Large intestine (tissue), 3 donors: Measurements from ENCODE around the gene OR8D2. TPM values are rescaled to one million over a fixed set of nuclear protein-coding genes. Genes with fewer than 3 reads are reported as not detected.
"Not testable (repeated sequence)": the region's sequence is repeated elsewhere in the genome, so short reads cannot be mapped to it uniquely, and the experiment has no call there.

Experiments used
- DNase-seq, 2 donors: peaks; one replicate each; pipeline versions ENCODE4 v3.0.0 to v3.0.0-alpha.2; 2013
- H3K27ac ChIP-seq: one replicate; pipeline ENCODE4 v1.5.1; 2013; ENCODE audit warnings: low read length
- H3K27me3 ChIP-seq: 2 replicates; pipeline ENCODE4 v1.6.1; 2013; ENCODE audit warnings: low read length; ENCODE audit not compliant: control insufficient read depth, insufficient read depth
- H3K36me3 ChIP-seq: 2 replicates; pipeline ENCODE4 v1.6.1; 2013; ENCODE audit warnings: low read length; ENCODE audit not compliant: control insufficient read depth, insufficient read depth
- H3K4me1 ChIP-seq: one replicate; pipeline ENCODE4 v1.6.1; 2013; ENCODE audit warnings: low read length; ENCODE audit not compliant: control insufficient read depth, insufficient read depth
- H3K4me3 ChIP-seq: one replicate; pipeline ENCODE4 v1.5.1; 2013; ENCODE audit warnings: low read length
- H3K9me3 ChIP-seq: one replicate; pipeline ENCODE4 v1.6.1; 2013; ENCODE audit warnings: mild to moderate bottlenecking, low read depth, low read length, moderate library complexity; ENCODE audit not compliant: control insufficient read depth
- WGBS: methylation state at CpG from one replicate; pipeline ENCODE4 v1.1.5; 2013; ENCODE audit warnings: low lambda C conversion rate; ENCODE audit not compliant: insufficient coverage; 5-methylcytosine and 5-hydroxymethylcytosine counted together
- polyA plus RNA-seq: library from polyadenylated mRNA; unstranded; fragments of 120-200 nt; gene quantifications from one replicate; pipeline ENCODE4 v1.2.1, GENCODE V29; 2013

OR8D2 gene
- polyA plus RNA-seq, 1 donor, result not detected

DNA sequence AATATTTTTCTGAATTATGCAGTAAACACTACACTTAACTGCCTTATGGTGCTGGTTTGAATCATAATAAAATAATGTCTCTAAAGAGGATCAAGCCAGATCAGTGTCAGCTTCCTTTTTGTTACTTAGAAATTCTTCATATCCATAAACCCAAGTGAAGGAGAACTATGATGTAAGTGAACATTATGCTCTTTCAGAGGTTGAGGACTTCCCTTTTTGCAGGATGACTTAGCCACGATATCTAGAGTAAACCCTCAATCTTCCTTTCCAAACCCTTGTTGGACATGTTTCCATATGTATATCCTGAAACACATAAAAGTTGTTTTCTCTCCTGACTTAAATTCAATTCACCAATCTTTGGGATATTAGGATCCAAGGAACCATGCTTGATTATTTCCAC lies 25.3 kb downstream of the OR8D2 start:
- WGBS, result 80% methylated on average over 1 of the region's 1 CpG

DNA sequence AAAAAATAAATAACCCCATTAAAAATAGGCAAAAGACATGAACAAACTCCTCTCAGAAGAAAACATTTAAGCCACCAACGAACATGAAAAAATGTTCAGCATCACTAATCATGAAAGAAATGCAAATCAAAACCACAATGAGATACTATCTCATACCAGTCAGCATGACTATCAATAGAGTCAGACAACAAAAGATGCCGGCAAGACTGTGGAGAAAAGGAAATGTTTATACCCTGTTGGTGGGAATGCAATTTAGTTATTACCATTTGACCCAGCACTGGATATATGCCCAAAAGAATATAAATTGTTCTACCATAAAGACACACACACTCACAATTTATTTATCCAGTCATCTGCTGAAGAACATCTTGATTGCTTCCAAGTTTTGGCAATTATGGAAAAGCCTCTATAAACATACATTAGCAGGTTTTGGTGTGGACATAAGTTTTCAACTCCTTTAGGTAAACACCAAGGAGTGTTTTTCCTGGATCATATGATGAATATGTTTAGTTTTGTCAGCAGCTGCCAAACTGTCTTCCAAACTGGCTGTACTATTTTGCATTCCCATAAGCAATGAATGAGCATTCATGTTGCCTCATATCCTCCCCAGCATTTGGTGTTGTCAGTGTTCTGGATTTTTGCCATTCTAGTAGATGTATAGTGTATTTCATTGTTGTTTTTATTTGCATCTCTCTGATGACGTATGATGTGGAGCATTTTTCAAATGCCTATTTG lies 34.2 kb downstream of the OR8D2 start:
- no peaks in the 10 kb centered on the region for H3K36me3 ChIP-seq
- H3K27ac ChIP-seq, result no peak overlapping the region
- 67% methylated on average over 1 of the region's 3 CpGs for WGBS
- H3K4me1 ChIP-seq, result no peaks in the 10 kb centered on the region
- no peaks in the 10 kb centered on the region for H3K27me3 ChIP-seq
- no peaks in the 10 kb centered on the region for H3K9me3 ChIP-seq
- H3K4me3 ChIP-seq, result no peak overlapping the region
- DNase-seq, result no peak

More for the DNA sequence above, 25.3 kb downstream of the OR8D2 start:
- H3K4me3 ChIP-seq, result no peak overlapping the region
- no peaks in the 10 kb centered on the region for H3K9me3 ChIP-seq
- no peaks in the 10 kb centered on the region for H3K36me3 ChIP-seq
- no peaks in the 10 kb centered on the region for H3K27me3 ChIP-seq
- H3K4me1 ChIP-seq, result no peaks in the 10 kb centered on the region
- no peak for DNase-seq
- no peak overlapping the region for H3K27ac ChIP-seq

GRCh38 chr11:124278261-124278660 lies 41.7 kb downstream of the OR8D2 start:
- H3K36me3 ChIP-seq, result no peaks in the 10 kb centered on the region
- H3K9me3 ChIP-seq, result no peaks in the 10 kb centered on the region
- H3K4me1 ChIP-seq, result peaks cover 2% of the 10 kb centered on the region
- no peak overlapping the region for H3K4me3 ChIP-seq
- H3K27ac ChIP-seq, result no peak overlapping the region
- DNase-seq, result no peak
- no peaks in the 10 kb centered on the region for H3K27me3 ChIP-seq
- 0% methylated on average over 1 of the region's 2 CpGs for WGBS

DNA sequence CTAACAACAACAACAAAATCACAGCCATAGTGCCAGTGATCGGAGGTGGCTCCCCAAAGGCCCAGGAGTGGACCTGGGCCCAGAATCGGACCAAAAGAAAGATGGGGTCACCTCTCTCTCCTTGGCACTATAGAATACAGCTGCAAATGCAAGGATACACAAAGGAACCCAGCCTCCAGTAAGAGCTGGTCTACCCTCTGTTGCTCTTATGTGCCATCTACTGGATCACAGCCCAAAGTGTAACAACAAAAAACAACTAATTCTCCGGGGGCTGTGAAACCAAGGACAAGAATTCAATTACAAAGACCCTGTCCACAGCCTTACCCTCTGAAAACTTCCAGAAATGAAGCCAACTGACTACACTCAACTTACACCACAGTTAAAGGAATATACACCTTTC lies 42.2 kb downstream of the OR8D2 start:
- DNase-seq, result no peak
- no CpG with 5 or more reads among the region's 3 CpGs for WGBS
- Histone ChIP-seq H3K27ac (no peak overlapping the region), H3K9me3 (no peaks in the 10 kb centered on the region), H3K36me3 (no peaks in the 10 kb centered on the region), H3K4me1 (peaks cover 2% of the 10 kb centered on the region), H3K4me3 (no peak overlapping the region), H3K27me3 (no peaks in the 10 kb centered on the region)

GRCh38 chr11:124277207-124277606 lies 42.8 kb downstream of the OR8D2 start:
- no CpG with 5 or more reads among the region's 3 CpGs for WGBS
- Histone ChIP-seq H3K4me3 (no peak overlapping the region), H3K27ac (no peak overlapping the region), H3K4me1 (peaks cover 2% of the 10 kb centered on the region), H3K36me3 (no peaks in the 10 kb centered on the region), H3K9me3 (no peaks in the 10 kb centered on the region), H3K27me3 (no peaks in the 10 kb centered on the region)
- DNase-seq, result no peak

DNA sequence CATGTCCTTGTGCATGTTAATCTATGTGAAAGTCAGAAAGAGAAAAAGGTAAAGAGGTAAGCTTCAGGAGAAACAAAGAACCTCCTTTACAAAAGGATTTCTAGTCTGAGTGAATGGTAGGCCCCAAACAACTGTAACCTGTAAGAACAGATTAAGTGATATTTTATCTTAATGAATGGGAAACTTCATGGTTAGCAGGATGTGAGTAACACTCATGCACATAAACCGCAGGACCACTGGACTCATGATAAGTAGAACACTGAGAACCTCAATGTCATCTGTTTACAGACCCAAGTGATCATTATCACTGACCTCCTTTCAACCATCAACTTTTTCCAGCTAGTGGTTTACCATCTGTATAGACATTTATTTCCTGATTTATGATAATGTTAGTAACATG lies 43.9 kb downstream of the OR8D2 start:
- H3K27ac ChIP-seq, result no peak overlapping the region
- H3K4me1 ChIP-seq, result peaks cover 2% of the 10 kb centered on the region
- H3K36me3 ChIP-seq, result no peaks in the 10 kb centered on the region
- peak in 1 of 2 donors; percentile 9 for DNase-seq
- no peaks in the 10 kb centered on the region for H3K27me3 ChIP-seq
- no peaks in the 10 kb centered on the region for H3K9me3 ChIP-seq
- WGBS, result 60% methylated on average over 1 of the region's 1 CpG
- H3K4me3 ChIP-seq, result no peak overlapping the region

- no peaks in the 10 kb centered on the region for H3K9me3 ChIP-seq
- peaks cover 5% of the 10 kb centered on the region for H3K4me1 ChIP-seq
- peak; percentile 37 to 39 for DNase-seq
- peak overlapping the region; percentile 49 for H3K27ac ChIP-seq
- no peaks in the 10 kb centered on the region for H3K36me3 ChIP-seq
- no CpG with 5 or more reads among the region's 2 CpGs for WGBS
- no peak overlapping the region for H3K4me3 ChIP-seq
- no peaks in the 10 kb centered on the region for H3K27me3 ChIP-seq
Measured at GRCh38 chr11:124274000-124274399, 46.0 kb downstream of the OR8D2 start.

- not testable (repeated sequence) for H3K27ac ChIP-seq, H3K9me3 ChIP-seq, H3K36me3 ChIP-seq, H3K4me1 ChIP-seq, H3K4me3 ChIP-seq, DNase-seq, H3K27me3 ChIP-seq
- WGBS, result 37% methylated on average over 2 of the region's 7 CpGs
Measured at GRCh38 chr11:124270886-124271285, 49.1 kb downstream of the OR8D2 start.

Other genes with a start within 250 kb of the OR8D2 start
- 24.6 TPM for gene VWA5A, start 204.7 kb downstream of the OR8D2 start, polyA plus RNA-seq
- not detected for gene OR10D3, start 136.9 kb downstream of the OR8D2 start, polyA plus RNA-seq
- gene OR8G1, start 79.1 kb downstream of the OR8D2 start, polyA plus RNA-seq, result not detected
- not detected for gene OR8G5, start 63.8 kb downstream of the OR8D2 start, polyA plus RNA-seq
- under 0.01 TPM for gene OR8D1, start 6.2 kb downstream of the OR8D2 start, polyA plus RNA-seq
- not detected for gene OR8B2, start 64.3 kb upstream of the OR8D2 start, polyA plus RNA-seq
- gene OR8B3, start 78.8 kb upstream of the OR8D2 start, polyA plus RNA-seq, result not detected
- gene OR8B4, start 104.7 kb upstream of the OR8D2 start, polyA plus RNA-seq, result not detected
- gene OR8B8, start 125.5 kb upstream of the OR8D2 start, polyA plus RNA-seq, result not detected
- not detected for gene OR8B12, start 223.5 kb upstream of the OR8D2 start, polyA plus RNA-seq
- not detected for gene OR8A1, start 249.8 kb upstream of the OR8D2 start, polyA plus RNA-seq